ENCODE data around the gene KRT15.

DNA sequence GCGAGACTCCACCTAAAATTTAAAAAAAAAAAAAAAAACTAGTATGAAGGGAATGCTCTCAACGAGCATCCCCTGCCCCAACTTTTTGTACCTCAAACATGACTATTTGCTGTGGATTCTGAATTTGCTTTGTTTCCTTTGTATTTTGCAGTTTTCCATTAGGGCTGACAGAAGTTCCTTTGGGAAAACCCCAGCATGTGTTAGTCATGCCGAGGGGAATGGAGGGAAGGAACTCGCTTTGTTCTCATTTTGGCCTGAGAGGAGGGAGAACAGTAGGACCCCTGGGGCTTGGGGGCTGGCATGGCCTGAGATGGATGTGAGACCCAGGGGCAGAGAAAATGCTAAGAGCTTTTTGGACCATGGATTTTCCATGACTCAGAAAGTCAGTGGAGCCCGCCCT lies 32.7 kb upstream of the KRT15 start:
- TF ChIP-seq, protein P1, sequence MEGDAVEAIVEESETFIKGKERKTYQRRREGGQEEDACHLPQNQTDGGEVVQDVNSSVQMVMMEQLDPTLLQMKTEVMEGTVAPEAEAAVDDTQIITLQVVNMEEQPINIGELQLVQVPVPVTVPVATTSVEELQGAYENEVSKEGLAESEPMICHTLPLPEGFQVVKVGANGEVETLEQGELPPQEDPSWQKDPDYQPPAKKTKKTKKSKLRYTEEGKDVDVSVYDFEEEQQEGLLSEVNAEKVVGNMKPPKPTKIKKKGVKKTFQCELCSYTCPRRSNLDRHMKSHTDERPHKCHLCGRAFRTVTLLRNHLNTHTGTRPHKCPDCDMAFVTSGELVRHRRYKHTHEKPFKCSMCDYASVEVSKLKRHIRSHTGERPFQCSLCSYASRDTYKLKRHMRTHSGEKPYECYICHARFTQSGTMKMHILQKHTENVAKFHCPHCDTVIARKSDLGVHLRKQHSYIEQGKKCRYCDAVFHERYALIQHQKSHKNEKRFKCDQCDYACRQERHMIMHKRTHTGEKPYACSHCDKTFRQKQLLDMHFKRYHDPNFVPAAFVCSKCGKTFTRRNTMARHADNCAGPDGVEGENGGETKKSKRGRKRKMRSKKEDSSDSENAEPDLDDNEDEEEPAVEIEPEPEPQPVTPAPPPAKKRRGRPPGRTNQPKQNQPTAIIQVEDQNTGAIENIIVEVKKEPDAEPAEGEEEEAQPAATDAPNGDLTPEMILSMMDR (conservative IDR thresholded peaks at IDR 0.05; ENCODE audit: low read length): no peak
- TF ChIP-seq EZH2phosphoT487 (IDR thresholded peaks at IDR 0.05; ENCODE audit: borderline replicate concordance, low read depth, low read length): no peak

All from OCI-LY7 (cell line).